ENCODE data around the gene GNA12. TPM values are rescaled to one million over a fixed set of nuclear protein-coding genes. Genes with fewer than 3 reads are reported as not detected.
A peak's percentile ranks its signal among the peaks of the same experiment; 100 is the strongest.

GNA12 gene
- total and polyA plus RNA-seq, 2 of the 4 experiments (the other 2 are of a cell fraction) = 14.3 to 93.9 TPM

- H4K91ac ChIP-seq (ENCODE audit: insufficient read depth, low read depth, low read length) = no peak overlapping the region; the same call in 1 of the 2 replicates
- H3K27ac ChIP-seq (ENCODE audit: insufficient read depth, low read length) = no peak overlapping the region
- no TSS peak for BruUV-seq (replicated peaks)
- peak overlapping the region; percentile 67 for H2AK5ac ChIP-seq (ENCODE audit: low read depth, low read length)
- no peak overlapping the region for H3K4me2 ChIP-seq (ENCODE audit: low read depth, low read length)
- no peak overlapping the region for H4K5ac ChIP-seq (ENCODE audit: low read depth, low read length)
- peaks cover 33 to 83% of the 10 kb centered on the region in 2 experiments for H3K79me1 ChIP-seq (ENCODE audit: low read depth in 1 of 2, low read length in 2 of 2)
- DNase-seq = no peak
- H2BK15ac ChIP-seq (ENCODE audit: low read depth, low read length) = no peak overlapping the region
- H3K27me3 ChIP-seq (ENCODE audit: control insufficient read depth, insufficient read depth, low read length) = no peaks in the 10 kb centered on the region
- dilution Hi-C loops (cut with HindIII; ENCODE audit: low sequenced_read_pairs, unreplicated experiment) = no loop called here
- 100% methylated on average over 1 of the region's 3 CpGs; no CpG with 5 or more reads in 1 of the 2 experiments for WGBS, 2 experiments (ENCODE audit: extremely low coverage in 2 of 2, insufficient read length in 1 of 2)
- H2BK20ac ChIP-seq (ENCODE audit: low read depth, low read length) = 0 out of 2 replicates have a peak overlapping the region, but pooled peaks have one; percentile 9
- H3K56ac ChIP-seq (ENCODE audit: extremely low read depth, insufficient read depth, low read length) = no peak overlapping the region
- peaks cover 8% of the 10 kb centered on the region; the same call in 1 of the 2 replicates for H4K20me1 ChIP-seq (ENCODE audit: insufficient read depth, low read length)
- H3K9me3 ChIP-seq (ENCODE audit: control insufficient read depth, insufficient read depth, low read length) = no peaks in the 10 kb centered on the region
- no peak overlapping the region for H3K4me3 ChIP-seq (ENCODE audit: insufficient read depth, low read depth, low read length)
- no peak overlapping the region; the same call in 1 of the 2 replicates for H3K14ac ChIP-seq (replicated peaks; ENCODE audit: low read depth, low read length)
- peak overlapping the region; percentile 29; the same call in 1 of the 2 replicates for H3K23ac ChIP-seq (ENCODE audit: low read depth, low read length)
- H3K9me1 ChIP-seq (ENCODE audit: insufficient read depth, low read length) = peaks cover 25% of the 10 kb centered on the region
- peak overlapping the region; percentile 44 for H2AK9ac ChIP-seq (replicated peaks; ENCODE audit: low read depth, low read length, poor library complexity)
- H3K9ac ChIP-seq (ENCODE audit: low read depth, low read length) = no peak overlapping the region
- ATAC-seq (ENCODE audit: low read depth) = no peak
- H3K4ac ChIP-seq (ENCODE audit: low read depth, low read length) = peak overlapping the region; percentile 11
- CTCF ChIA-PET = no interaction called here
- peaks cover 45% of the 10 kb centered on the region for H3K4me1 ChIP-seq (ENCODE audit: control insufficient read depth, insufficient read depth, low read length)
- H4K8ac ChIP-seq (ENCODE audit: low read depth in 2 of 2, low read length in 2 of 2) = peak overlapping the region in 1 of 2 experiments; percentile 22; a peak in 1 of 4 replicates
- peak overlapping the region; percentile 12 for H2BK5ac ChIP-seq (ENCODE audit: low read depth, low read length, poor library complexity, severe bottlenecking)
- TF ChIP-seq SMC3 (IDR thresholded peaks at IDR 0.05; ENCODE audit: low read depth, low read length) (no peak), POLR2A (IDR thresholded peaks at IDR 0.05; ENCODE audit: low read depth, low read length) (no peak), CTCF (conservative IDR thresholded peaks at IDR 0.05; ENCODE audit: low read depth, low read length) (no peak), MAZ (IDR thresholded peaks at IDR 0.05; ENCODE audit: borderline replicate concordance, low read depth, low read length) (no peak), CHD1 (IDR thresholded peaks at IDR 0.05; ENCODE audit: low read depth, low read length) (no peak), MXI1 (IDR thresholded peaks at IDR 0.05; ENCODE audit: borderline replicate concordance, low read depth, low read length) (no peak)
- intact Hi-C loops (cut with micrococcal nuclease) = no loop called here
- H3K36me3 ChIP-seq (ENCODE audit: control insufficient read depth, insufficient read depth, low read length) = peaks cover 3% of the 10 kb centered on the region; the same call in 1 of the 2 replicates
- 0 out of 2 replicates have a peak overlapping the region, but pooled peaks have one; percentile 16 for H2BK120ac ChIP-seq (ENCODE audit: low read depth, low read length)
- POLR2A ChIA-PET (ENCODE audit: unreplicated experiment) = no interaction called here
- in situ Hi-C loops (cut with MboI; ENCODE audit: low sequenced_read_pairs) = no loop called here
- H2AFZ ChIP-seq (replicated peaks; ENCODE audit: low read length, poor library complexity) = no peak overlapping the region
- H3K18ac ChIP-seq (ENCODE audit: low read depth, low read length) = no peak overlapping the region
These were observed 26.7 kb downstream of the GNA12 start for GRCh38 chr7:2817456-2817855.

All from IMR-90 (cell line).